Measurements from ENCODE around the gene RALGPS1. TPM values are rescaled to one million over a fixed set of nuclear protein-coding genes. Genes with fewer than 3 reads are reported as not detected.

The RALGPS1 gene
- polyA plus RNA-seq, 3 donors: 0.60 to 4.6 (median 1.3) TPM

GRCh38 chr9:127049044-127049443, 134.5 kb downstream of the RALGPS1 start:
- no peaks in the 10 kb centered on the region for H3K79me2 ChIP-seq (ENCODE audit: insufficient read depth, low read length)
- Mint-ChIP-seq H3K4me1 (peaks cover 36% of the 10 kb centered on the region), H3K4me3 (peak overlapping the region; percentile 71 to 91), H3K27ac (peak overlapping the region; percentile 55 to 90 (median 72)), H3K9me3 (peaks cover 0 to 2% (median 0%) of the 10 kb centered on the region in 7 donors), H3K36me3 (peaks cover 11 to 13% of the 10 kb centered on the region in 2 donors), H3K27me3 (ENCODE audit: low read depth in 3 of 3) (peaks cover 0 to 13% (median 8%) of the 10 kb centered on the region in 3 donors)
- no peaks in the 10 kb centered on the region for H3K27me3 ChIP-seq (ENCODE audit: control insufficient read depth in 2 of 2, insufficient read depth in 2 of 2, low read length in 2 of 2)
- peak overlapping the region; percentile 11 for H3K9ac ChIP-seq (ENCODE audit: insufficient read depth, low read length, poor library complexity, severe bottlenecking)
- no peaks in the 10 kb centered on the region for H4K20me1 ChIP-seq (ENCODE audit: insufficient read depth, low read length)
- peak; percentile 74 to 89 (median 86) for DNase-seq
- H3K9me3 ChIP-seq (replicated peaks in 1 of 2; ENCODE audit: control insufficient read depth in 1 of 2, insufficient read depth in 1 of 2, low read length in 2 of 2): no peaks in the 10 kb centered on the region
- no peaks in the 10 kb centered on the region for H3K36me3 ChIP-seq (replicated peaks in 1 of 2; ENCODE audit: control insufficient read depth in 1 of 2, insufficient read depth in 2 of 2, low read length in 2 of 2)
- H3K27ac ChIP-seq (ENCODE audit: low read depth in 1 of 2, low read length in 2 of 2): peak overlapping the region in 1 of 2 donors; percentile 57
- H2AFZ ChIP-seq (ENCODE audit: insufficient read depth, low read depth, low read length, poor library complexity, severe bottlenecking): peak overlapping the region; percentile 14
- intact Hi-C loops (cut with micrococcal nuclease): no loop called here
- WGBS (ENCODE audit: insufficient coverage): 0% methylated on average over 2 of the region's 4 CpGs
- peak overlapping the region; percentile 27 to 67 (median 50) for H3K4me3 ChIP-seq (replicated peaks in 1 of 3; ENCODE audit: low read depth in 2 of 3, low read length in 3 of 3)
- peaks cover 21% of the 10 kb centered on the region in 2 donors for H3K4me1 ChIP-seq (ENCODE audit: control insufficient read depth in 1 of 2, insufficient read depth in 2 of 2, low read length in 2 of 2)
- TF ChIP-seq CTCF (IDR thresholded peaks at IDR 0.05): peak; percentile 5
- peak overlapping the region; percentile 77 for H3K4me2 ChIP-seq (replicated peaks; ENCODE audit: extremely low read depth, low read length, poor library complexity, severe bottlenecking)

GRCh38 chr9:127049581-127049980, 135.0 kb downstream of the RALGPS1 start:
- peak overlapping the region in 1 of 2 donors; percentile 37 for H3K4me3 Mint-ChIP-seq
- H3K4me1 ChIP-seq (ENCODE audit: control insufficient read depth in 1 of 2, insufficient read depth in 2 of 2, low read length in 2 of 2): peaks cover 21% of the 10 kb centered on the region in 2 donors

More at GRCh38 chr9:127049581-127049980, 135.0 kb downstream of the RALGPS1 start:
- peak overlapping the region in 1 of 3 experiments; percentile 67 for H3K4me3 ChIP-seq (replicated peaks in 1 of 3; ENCODE audit: low read depth in 2 of 3, low read length in 3 of 3)
- WGBS (ENCODE audit: insufficient coverage): 100% methylated on average over 1 of the region's 8 CpGs
- H3K9ac ChIP-seq (ENCODE audit: insufficient read depth, low read length, poor library complexity, severe bottlenecking): no peak overlapping the region
- H2AFZ ChIP-seq (ENCODE audit: insufficient read depth, low read depth, low read length, poor library complexity, severe bottlenecking): no peak overlapping the region
- peaks cover 36% of the 10 kb centered on the region for H3K4me1 Mint-ChIP-seq
- no peak for DNase-seq
- TF ChIP-seq CTCF (IDR thresholded peaks at IDR 0.05): no peak
- no peaks in the 10 kb centered on the region for H3K9me3 ChIP-seq (replicated peaks in 1 of 2; ENCODE audit: control insufficient read depth in 1 of 2, insufficient read depth in 1 of 2, low read length in 2 of 2)
- no peaks in the 10 kb centered on the region for H3K79me2 ChIP-seq (ENCODE audit: insufficient read depth, low read length)
- intact Hi-C loops (cut with micrococcal nuclease): no loop called here
- peak overlapping the region in 5 of 7 donors; percentile 68 to 90 (median 72) for H3K27ac Mint-ChIP-seq
- peak overlapping the region; percentile 77 for H3K4me2 ChIP-seq (replicated peaks; ENCODE audit: extremely low read depth, low read length, poor library complexity, severe bottlenecking)
- peak overlapping the region in 1 of 2 donors; percentile 57 for H3K27ac ChIP-seq (ENCODE audit: low read depth in 1 of 2, low read length in 2 of 2)
- peaks cover 0 to 13% (median 8%) of the 10 kb centered on the region in 3 donors for H3K27me3 Mint-ChIP-seq (ENCODE audit: low read depth in 3 of 3)
- H3K9me3 Mint-ChIP-seq: peaks cover 0 to 2% (median 0%) of the 10 kb centered on the region in 7 donors
- H4K20me1 ChIP-seq (ENCODE audit: insufficient read depth, low read length): no peaks in the 10 kb centered on the region
- no peaks in the 10 kb centered on the region for H3K27me3 ChIP-seq (ENCODE audit: control insufficient read depth in 2 of 2, insufficient read depth in 2 of 2, low read length in 2 of 2)
- H3K36me3 Mint-ChIP-seq: peaks cover 11 to 14% of the 10 kb centered on the region in 2 donors
- no peaks in the 10 kb centered on the region for H3K36me3 ChIP-seq (replicated peaks in 1 of 2; ENCODE audit: control insufficient read depth in 1 of 2, insufficient read depth in 2 of 2, low read length in 2 of 2)

Measured in CD14-positive monocyte (primary cell).